ENCODE results near the gene FKBP10. TPM values are rescaled to one million over a fixed set of nuclear protein-coding genes. Genes with fewer than 3 reads are reported as not detected.

The FKBP10 gene
- total and polyA plus RNA-seq, 9 of the 15 experiments (the other 6 are each of a cell fraction or from before 2014, with no cell fraction given): 0.03 to 3.0 (median 1.4) TPM; not detected in 1

DNA sequence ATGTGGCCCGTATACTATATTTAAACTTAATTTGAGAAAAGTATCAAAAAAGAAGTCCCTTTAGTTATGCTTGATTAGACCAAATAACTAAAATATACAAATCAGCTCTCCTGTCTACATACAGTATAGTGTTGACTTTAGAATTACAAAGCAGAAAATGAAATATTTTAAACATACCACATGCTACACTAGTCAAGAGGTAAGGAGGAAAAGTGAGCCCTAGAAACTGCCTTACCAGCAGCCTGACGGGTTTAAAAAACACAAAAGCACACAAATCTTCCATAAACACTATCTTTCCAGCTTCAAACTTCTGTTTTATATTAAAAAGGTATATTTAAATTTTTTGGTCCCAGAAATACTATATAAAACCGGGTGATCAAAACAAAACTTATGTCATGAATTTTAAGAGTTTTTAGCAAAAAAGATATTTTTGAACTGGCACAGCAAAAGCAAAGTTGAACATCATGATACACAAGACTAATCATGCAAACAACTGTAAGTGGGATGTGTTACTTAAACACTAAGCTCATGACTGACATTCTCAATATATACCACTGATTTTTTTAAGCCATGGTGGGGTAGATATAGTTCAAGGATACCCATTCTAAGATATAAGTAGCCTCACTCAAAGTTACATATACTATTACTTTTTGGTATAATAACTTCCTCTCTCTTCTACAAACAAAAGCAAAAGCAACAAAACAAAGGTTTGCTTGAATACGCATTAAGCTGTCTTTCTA lies 36.6 kb downstream of the FKBP10 start:
- Histone ChIP-seq H3K36me3 (ENCODE audit: control insufficient read depth, insufficient read depth, low read length) (peaks cover 29% of the 10 kb centered on the region; the same call in 2 of the 3 replicates), H3K79me2 (ENCODE audit: control insufficient read depth, insufficient read depth, low read length) (peaks cover 28% of the 10 kb centered on the region), H3K4me3 (no peak overlapping the region), H2AFZ (ENCODE audit: low read depth, low read length) (no peak overlapping the region), H3K9ac (ENCODE audit: insufficient read depth in 1 of 2, low read depth in 2 of 2, low read length in 2 of 2) (no peak overlapping the region), H4K20me1 (replicated peaks; ENCODE audit: control insufficient read depth, insufficient read depth, low read length) (no peaks in the 10 kb centered on the region), H3K9me1 (ENCODE audit: control insufficient read depth, insufficient read depth, low read length) (no peaks in the 10 kb centered on the region), H3K27ac (ENCODE audit: extremely low read depth, low read depth, low read length) (no peak overlapping the region), H3K9me3 (replicated peaks; ENCODE audit: control insufficient read depth, insufficient read depth, low read depth, low read length) (no peaks in the 10 kb centered on the region), H3K4me1 (replicated peaks in 1 of 2; ENCODE audit: control insufficient read depth in 2 of 2, insufficient read depth in 2 of 2, low read length in 2 of 2) (no peaks in the 10 kb centered on the region), H3K4me2 (ENCODE audit: insufficient read depth, low read length) (no peak overlapping the region), H3K27me3 (ENCODE audit: control insufficient read depth in 2 of 2, insufficient read depth in 2 of 2, low read length in 2 of 2) (no peaks in the 10 kb centered on the region)
- DNase-seq (ENCODE audit: extremely low read depth in 1 of 4, low spot score in 3 of 4): no peak
- TF ChIP-seq KLF16 (IDR thresholded peaks at IDR 0.05) (no peak), ZNF146 (CRISPR knock-in tag; IDR thresholded peaks at IDR 0.05; ENCODE audit: unreplicated experiment) (no peak), ZBTB8A (IDR thresholded peaks at IDR 0.05; ENCODE audit: partially characterized antibody) (no peak), SPI1 (IDR thresholded peaks at IDR 0.05; ENCODE audit: borderline replicate concordance, low read depth, low read length) (no peak), ZFPM2 (CRISPR knock-in tag; IDR thresholded peaks at IDR 0.05) (no peak), PHF21A (IDR thresholded peaks at IDR 0.05; ENCODE audit: borderline replicate concordance, low read depth) (no peak), ZNF232 (CRISPR knock-in tag; IDR thresholded peaks at IDR 0.05) (no peak)
- TF ChIP-seq, protein P1, sequence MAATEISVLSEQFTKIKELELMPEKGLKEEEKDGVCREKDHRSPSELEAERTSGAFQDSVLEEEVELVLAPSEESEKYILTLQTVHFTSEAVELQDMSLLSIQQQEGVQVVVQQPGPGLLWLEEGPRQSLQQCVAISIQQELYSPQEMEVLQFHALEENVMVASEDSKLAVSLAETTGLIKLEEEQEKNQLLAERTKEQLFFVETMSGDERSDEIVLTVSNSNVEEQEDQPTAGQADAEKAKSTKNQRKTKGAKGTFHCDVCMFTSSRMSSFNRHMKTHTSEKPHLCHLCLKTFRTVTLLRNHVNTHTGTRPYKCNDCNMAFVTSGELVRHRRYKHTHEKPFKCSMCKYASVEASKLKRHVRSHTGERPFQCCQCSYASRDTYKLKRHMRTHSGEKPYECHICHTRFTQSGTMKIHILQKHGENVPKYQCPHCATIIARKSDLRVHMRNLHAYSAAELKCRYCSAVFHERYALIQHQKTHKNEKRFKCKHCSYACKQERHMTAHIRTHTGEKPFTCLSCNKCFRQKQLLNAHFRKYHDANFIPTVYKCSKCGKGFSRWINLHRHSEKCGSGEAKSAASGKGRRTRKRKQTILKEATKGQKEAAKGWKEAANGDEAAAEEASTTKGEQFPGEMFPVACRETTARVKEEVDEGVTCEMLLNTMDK (IDR thresholded peaks at IDR 0.05; ENCODE audit: borderline replicate concordance, insufficient read depth, low read depth, low read length, poor library complexity, severe bottlenecking): no peak
- TF ChIP-seq, protein P2, sequence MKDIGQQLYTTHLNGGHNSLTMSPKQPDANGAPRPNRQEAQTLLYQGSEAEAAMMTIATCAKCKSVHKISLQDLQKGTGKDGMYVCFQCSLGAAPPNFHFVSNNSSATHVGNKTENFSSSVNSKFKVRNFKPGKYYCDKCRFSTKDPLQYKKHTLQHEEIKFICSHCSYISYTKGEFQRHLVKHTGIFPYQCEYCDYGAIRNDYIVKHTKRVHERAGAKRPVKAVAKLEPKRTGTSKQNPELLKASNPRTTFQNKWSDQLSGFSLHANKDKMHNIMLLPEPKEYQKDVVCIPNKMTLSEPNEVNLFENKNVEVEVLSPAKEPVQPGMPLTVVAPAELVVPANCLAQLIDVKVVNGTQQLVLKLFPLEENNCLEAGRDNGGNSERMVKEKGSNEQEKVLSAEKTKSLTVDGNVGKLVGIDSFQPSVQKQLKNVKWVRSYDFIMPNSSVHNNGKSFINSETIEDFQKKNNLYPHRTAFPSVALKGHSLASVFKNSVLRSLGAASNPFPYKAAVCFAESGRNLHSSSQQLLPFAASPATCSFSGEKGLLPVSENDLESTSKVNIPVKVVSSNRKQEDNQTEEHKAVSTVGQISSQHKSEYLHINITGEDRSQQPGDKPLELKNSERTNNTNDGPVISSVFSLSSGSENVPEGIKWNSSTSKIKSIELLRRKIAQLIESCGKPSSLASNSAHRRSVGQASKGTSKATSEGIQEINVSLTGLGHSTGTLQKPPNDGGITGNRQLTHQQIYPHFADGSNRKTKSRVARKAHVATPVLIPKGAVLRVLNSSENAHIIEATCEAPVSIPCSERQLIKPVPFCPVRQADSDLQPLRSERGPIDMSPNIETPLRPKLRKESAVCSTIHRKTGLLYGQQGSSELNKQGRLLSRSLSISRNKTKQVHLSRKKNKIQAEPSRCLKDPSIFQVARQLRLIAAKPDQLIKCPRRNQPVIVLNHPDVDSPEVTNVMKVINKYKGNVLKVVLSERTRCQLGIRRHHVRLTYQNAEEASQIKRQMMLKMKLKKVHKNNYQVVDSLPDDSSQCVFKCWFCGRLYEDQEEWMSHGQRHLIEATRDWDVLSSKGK (CRISPR knock-in tag; IDR thresholded peaks at IDR 0.05): no peak
- TF ChIP-seq, protein P3, sequence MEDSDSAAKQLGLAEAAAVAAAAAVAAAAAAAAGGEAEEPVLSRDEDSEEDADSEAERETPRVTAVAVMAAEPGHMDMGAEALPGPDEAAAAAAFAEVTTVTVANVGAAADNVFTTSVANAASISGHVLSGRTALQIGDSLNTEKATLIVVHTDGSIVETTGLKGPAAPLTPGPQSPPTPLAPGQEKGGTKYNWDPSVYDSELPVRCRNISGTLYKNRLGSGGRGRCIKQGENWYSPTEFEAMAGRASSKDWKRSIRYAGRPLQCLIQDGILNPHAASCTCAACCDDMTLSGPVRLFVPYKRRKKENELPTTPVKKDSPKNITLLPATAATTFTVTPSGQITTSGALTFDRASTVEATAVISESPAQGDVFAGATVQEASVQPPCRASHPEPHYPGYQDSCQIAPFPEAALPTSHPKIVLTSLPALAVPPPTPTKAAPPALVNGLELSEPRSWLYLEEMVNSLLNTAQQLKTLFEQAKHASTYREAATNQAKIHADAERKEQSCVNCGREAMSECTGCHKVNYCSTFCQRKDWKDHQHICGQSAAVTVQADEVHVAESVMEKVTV (CRISPR knock-in tag; IDR thresholded peaks at IDR 0.05): no peak
- no peak for FAIRE-seq
- intact Hi-C loops (cut with micrococcal nuclease) (no loop called here), in situ Hi-C loops (cut with MboI) (no loop called here)
- POLR2A ChIA-PET: interaction anchor here (0.6 to 1.7 kb wide), 6 partner anchors 11 to 831 kb away, joined by 3 to 10 read pairs (median 4); partner anchors contain the start of gene KLHL11
- 74% methylated on average over 4 of the region's 4 CpGs for WGBS (ENCODE audit: insufficient coverage, low coverage, missing lambda C conversion rate)
- CTCF ChIA-PET (ENCODE audit: low intra/inter-chr PET ratio): no interaction called here
- BruUV-seq (replicated peaks): no TSS peak
- no peak for ATAC-seq

Data from K562 (cell line).